COR-L47 (cell line): ENCODE results near the gene PEX11B.
"Not testable (repeated sequence)": the region's sequence is repeated elsewhere in the genome, so short reads cannot be mapped to it uniquely, and the experiment has no call there.

ENCODE experiments used
- DNase-seq: peaks from one replicate; lab custom pipeline; 2025; lab: John Stamatoyannopoulos, UW

The PEX11B gene

GRCh38 chr1:145952903-145953302 lies 34.4 kb upstream of the PEX11B start:
- no peak for DNase-seq

- DNase-seq = no peak
Observed at GRCh38 chr1:145951526-145951925, 33.0 kb upstream of the PEX11B start.

GRCh38 chr1:145949219-145949618 lies 30.7 kb upstream of the PEX11B start:
- DNase-seq = no peak

DNA sequence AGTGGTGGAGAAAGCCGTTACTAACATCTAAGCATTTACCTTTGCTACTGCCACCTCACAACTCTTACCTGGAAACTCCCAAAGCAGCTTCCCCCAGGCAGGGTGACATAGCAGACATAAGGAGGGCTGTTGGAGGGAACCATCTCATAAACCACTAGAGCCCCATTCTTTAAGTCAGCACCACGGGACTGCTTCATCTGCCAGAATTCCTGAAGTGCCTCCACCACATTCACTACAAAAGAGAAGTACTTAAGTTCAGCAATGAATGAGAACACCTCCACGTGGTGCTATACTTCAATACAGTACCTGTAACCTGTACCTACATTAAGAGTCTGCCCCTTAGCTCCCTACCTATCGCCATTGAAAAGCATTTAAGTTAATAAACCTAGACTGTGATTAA lies 29.0 kb upstream of the PEX11B start:
- no peak for DNase-seq

- DNase-seq = no peak
Observed at GRCh38 chr1:145946477-145946986, 28.0 kb upstream of the PEX11B start.

DNA sequence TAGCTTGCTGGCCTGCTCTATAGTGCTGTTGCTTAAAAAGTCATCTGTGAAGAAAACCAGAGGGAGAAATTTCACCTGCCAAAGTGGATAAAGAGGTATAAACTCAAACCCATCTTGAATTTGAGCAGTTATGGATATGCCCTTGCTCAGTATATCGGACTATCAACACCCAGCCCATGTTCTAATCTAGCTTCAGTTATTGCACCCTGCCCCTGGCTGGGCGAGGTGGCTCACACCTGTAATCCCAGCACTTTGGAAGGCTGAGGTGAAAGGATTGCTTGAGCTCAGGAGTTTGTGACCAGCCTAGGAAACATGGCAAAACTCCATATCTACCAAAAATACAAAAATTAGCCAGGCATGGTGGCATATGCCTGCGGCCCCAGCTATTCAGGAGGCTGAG lies 26.0 kb upstream of the PEX11B start:
- DNase-seq = no peak

DNA sequence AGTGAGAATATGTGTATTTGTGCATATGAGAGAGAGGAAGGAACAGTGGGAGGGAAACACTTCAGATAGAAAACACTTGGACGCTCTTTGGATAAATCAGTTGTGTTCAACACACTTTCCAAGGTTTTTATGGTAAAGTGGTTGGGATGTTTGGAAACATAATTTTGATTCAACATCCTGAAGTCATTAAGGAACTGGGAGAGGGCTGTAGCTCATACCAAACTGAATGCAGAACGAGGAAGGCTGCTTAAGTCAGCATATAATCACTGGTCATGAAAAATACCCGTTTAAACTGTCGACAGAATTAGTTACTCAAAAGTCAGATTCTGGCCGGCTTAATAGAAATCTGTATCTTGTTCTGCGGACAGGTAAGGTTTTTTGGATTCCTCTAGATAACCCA lies 24.4 kb upstream of the PEX11B start:
- no peak for DNase-seq

GRCh38 chr1:145942405-145942804 lies 23.9 kb upstream of the PEX11B start:
- DNase-seq = no peak

DNA sequence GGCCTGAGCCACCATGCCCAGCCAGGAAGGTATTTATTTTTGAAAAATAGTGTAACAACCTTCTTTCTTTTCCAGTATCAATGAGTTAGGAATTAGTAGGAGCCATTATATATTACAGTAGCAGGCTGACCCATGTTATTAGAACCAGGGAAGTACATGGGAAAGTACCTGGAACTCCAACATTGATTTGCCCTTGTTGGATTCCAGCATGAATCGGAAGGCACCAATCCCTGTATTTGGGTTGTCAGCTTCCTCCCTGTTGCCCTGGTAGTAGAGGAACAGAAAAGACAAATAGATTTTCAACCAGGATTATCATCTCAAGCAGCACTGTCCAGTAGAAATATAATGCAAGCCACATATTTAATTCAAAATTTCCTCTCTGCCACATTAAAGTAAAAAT lies 18.9 kb upstream of the PEX11B start:
- no peak for DNase-seq

- no peak for DNase-seq
Observed at GRCh38 chr1:145936247-145936646, 17.7 kb upstream of the PEX11B start.

- DNase-seq = no peak
Observed at GRCh38 chr1:145935708-145936107, 17.2 kb upstream of the PEX11B start.

- DNase-seq = not testable (repeated sequence)
Observed at GRCh38 chr1:145932522-145933009, 14.0 kb upstream of the PEX11B start.

GRCh38 chr1:145927916-145928643 lies 9.6 kb upstream of the PEX11B start:
- DNase-seq = no peak

DNA sequence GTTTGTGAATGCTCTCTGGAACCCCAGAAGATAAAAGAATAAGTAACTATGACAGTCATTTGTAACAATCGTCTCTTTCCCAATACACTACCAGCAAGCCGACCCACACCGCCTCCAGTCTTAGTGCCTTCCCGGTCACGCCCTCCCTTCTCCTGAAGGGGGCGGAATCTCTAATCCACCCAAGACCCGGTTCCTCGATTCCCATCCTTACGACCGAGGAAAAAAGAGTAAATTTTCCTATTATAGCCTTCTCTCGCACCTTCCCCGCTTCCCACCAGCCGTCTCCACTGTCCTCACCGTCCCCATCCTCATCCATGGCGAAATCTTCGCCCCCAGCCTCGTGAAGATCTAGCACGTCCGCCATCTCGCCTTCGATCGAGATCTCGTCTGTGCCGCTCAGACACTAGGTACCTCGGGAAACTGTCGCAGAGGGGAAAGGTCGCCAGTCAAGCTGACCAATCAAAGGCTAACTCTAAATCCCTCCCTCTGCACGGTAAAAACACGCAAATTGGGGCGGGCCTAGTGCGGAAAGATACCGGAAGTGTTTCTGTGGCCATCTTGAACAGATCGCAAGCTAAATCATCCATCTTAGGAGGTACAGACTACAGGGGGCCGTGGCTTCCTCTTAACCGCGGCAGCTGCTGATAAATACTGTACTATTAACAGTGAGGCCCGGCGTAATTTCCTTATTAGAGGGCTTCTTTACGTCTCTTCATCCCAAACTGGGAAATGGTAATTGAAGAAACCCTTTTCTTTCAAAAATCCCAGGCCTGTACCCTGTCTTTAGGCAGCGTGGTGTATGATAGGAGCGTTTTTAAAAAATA lies 8.8 kb upstream of the PEX11B start, which contains the start of gene RBM8A:
RBM8A (minus strand) TSS at position 422 of the 824 bp plus-strand sequence; CDS start at position 364, 58 bp downstream.
- peak; percentile 98 for DNase-seq

DNA sequence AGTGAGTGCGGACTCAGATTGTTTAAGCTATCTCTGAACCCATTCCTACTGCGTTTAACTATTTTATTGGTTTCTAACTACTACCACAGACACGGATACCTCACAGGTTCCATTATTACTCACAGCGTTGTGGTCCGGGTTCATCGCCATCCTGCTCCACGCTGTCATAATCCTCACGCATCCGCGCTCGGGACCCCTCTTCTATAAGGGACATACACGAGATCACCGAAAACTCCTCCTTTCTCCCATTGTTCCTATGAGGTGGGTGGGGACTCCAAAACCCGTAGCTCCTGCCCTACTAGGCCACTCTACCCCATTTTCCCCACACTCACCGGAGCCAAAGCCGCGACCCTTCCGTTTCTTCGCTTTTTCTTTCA lies 8.2 kb upstream of the PEX11B start:
- DNase-seq = no peak

- no peak for DNase-seq
Observed at GRCh38 chr1:145922266-145922665, 3.7 kb upstream of the PEX11B start.

DNA sequence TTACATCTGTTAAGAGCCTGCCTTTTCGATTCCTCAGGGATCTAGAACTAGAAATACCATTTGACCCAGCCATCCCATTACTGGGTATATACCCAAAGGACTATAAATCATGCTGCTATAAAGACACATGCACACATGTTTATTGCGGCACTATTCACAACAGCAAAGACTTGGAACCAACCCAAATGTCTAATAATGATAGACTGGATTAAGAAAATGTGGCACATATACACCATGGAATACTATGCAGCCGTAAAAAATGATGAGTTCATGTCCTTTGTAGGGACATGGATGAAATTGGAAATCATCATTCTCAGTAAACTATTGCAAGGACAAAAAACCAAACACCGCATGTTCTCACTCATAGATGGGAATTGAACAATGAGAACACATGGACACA lies 1.8 kb upstream of the PEX11B start:
- DNase-seq = not testable (repeated sequence)

GRCh38 chr1:145918992-145919939 lies 749 bp upstream of the PEX11B start:
- peak; percentile 33 for DNase-seq

DNA sequence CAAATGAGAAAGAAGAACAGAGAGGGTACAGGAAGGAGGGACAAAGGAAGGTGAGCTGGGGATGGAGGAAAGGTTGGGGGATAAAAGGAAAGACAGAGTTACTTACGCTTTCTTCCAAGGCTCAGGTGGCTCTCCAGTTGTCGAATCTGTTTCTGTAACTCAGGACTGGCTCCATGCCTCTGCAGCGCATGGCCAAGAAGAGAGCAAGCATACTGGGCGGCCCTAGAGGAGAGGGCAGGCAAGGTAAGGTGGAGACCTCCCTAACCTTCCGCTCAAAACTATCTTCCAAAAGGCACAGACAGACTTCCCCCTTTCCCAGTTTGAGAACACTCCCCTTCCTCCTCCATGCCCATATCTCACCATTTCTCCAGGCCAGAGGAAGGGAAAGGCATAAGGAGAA lies 922 bp downstream of the PEX11B start:
- DNase-seq = no peak

GRCh38 chr1:145916745-145917144 lies 1.8 kb downstream of the PEX11B start:
- no peak for DNase-seq

GRCh38 chr1:145912128-145912641 lies 6.3 kb downstream of the PEX11B start:
- no peak for DNase-seq

- no peak for DNase-seq
Observed at GRCh38 chr1:145908653-145909052, 9.9 kb downstream of the PEX11B start.
